ENCODE results near the gene VMP1.
A peak's percentile ranks its signal among the peaks of the same experiment; 100 is the strongest.

The VMP1 gene

GRCh38 chr17:59837308-59838051, 130.0 kb downstream of the VMP1 start:
- 0 out of 2 replicates have a peak, but pooled peaks cover 4% of the 10 kb centered on the region for H3K36me3 ChIP-seq (ENCODE audit: low read length)
- TF ChIP-seq CTCF (IDR thresholded peaks at IDR 0.05; ENCODE audit: insufficient read depth, low read length, poor library complexity, severe bottlenecking) = no peak
- TF ChIP-seq EZH2phosphoT487 (conservative IDR thresholded peaks at IDR 0.05; ENCODE audit: low read length) = no peak
- H2AFZ ChIP-seq (ENCODE audit: low read depth, low read length, severe bottlenecking) = no peak overlapping the region
- H3F3A ChIP-seq (ENCODE audit: insufficient read depth) = peaks cover 3% of the 10 kb centered on the region; the same call in 1 of the 2 replicates
- no peaks in the 10 kb centered on the region for H3K27me3 ChIP-seq (ENCODE audit: low read length)
- H3K4me2 ChIP-seq (ENCODE audit: low read depth, low read length, poor library complexity, severe bottlenecking) = peak overlapping the region; percentile 13
- no peaks in the 10 kb centered on the region for H3K79me2 ChIP-seq (ENCODE audit: insufficient read depth, low read length)
- H3K4me3 ChIP-seq (ENCODE audit: insufficient read depth, low read length, poor library complexity, severe bottlenecking) = no peak overlapping the region
- no peak overlapping the region for H3K27ac ChIP-seq (ENCODE audit: low read depth, low read length)
- no peaks in the 10 kb centered on the region for H4K20me1 ChIP-seq (ENCODE audit: low read depth, low read length)
- H3K9me3 ChIP-seq (ENCODE audit: insufficient read depth, low read length) = no peaks in the 10 kb centered on the region
- no peak overlapping the region for H3K9ac ChIP-seq (ENCODE audit: low read length)
- no peaks in the 10 kb centered on the region for H3K9me2 ChIP-seq (replicated peaks; ENCODE audit: insufficient read depth, low read length)

- H3K27me3 ChIP-seq (ENCODE audit: low read length) = no peaks in the 10 kb centered on the region
- no peak overlapping the region for H3K27ac ChIP-seq (ENCODE audit: low read depth, low read length)
- H3K36me3 ChIP-seq (ENCODE audit: low read length) = 0 out of 2 replicates have a peak, but pooled peaks cover 4% of the 10 kb centered on the region
- H3K9ac ChIP-seq (ENCODE audit: low read length) = no peak overlapping the region
- H3K9me3 ChIP-seq (ENCODE audit: insufficient read depth, low read length) = no peaks in the 10 kb centered on the region
- no peaks in the 10 kb centered on the region for H3K9me2 ChIP-seq (replicated peaks; ENCODE audit: insufficient read depth, low read length)
- no peaks in the 10 kb centered on the region for H4K20me1 ChIP-seq (ENCODE audit: low read depth, low read length)
- no peaks in the 10 kb centered on the region for H3K79me2 ChIP-seq (ENCODE audit: insufficient read depth, low read length)
- no peak for TF ChIP-seq EZH2phosphoT487 (conservative IDR thresholded peaks at IDR 0.05; ENCODE audit: low read length)
- no peak for TF ChIP-seq CTCF (IDR thresholded peaks at IDR 0.05; ENCODE audit: insufficient read depth, low read length, poor library complexity, severe bottlenecking)
- no peak overlapping the region for H3K4me3 ChIP-seq (ENCODE audit: insufficient read depth, low read length, poor library complexity, severe bottlenecking)
- peaks cover 3% of the 10 kb centered on the region; the same call in 1 of the 2 replicates for H3F3A ChIP-seq (ENCODE audit: insufficient read depth)
- peak overlapping the region; percentile 13 for H3K4me2 ChIP-seq (ENCODE audit: low read depth, low read length, poor library complexity, severe bottlenecking)
- no peak overlapping the region for H2AFZ ChIP-seq (ENCODE audit: low read depth, low read length, severe bottlenecking)
Observed at GRCh38 chr17:59838052-59838916, 130.8 kb downstream of the VMP1 start.

- Histone ChIP-seq H2AFZ (ENCODE audit: low read depth, low read length, severe bottlenecking) (no peak overlapping the region), H3K9ac (ENCODE audit: low read length) (no peak overlapping the region), H3K9me2 (replicated peaks; ENCODE audit: insufficient read depth, low read length) (no peaks in the 10 kb centered on the region), H3K27me3 (ENCODE audit: low read length) (no peaks in the 10 kb centered on the region), H3K79me2 (ENCODE audit: insufficient read depth, low read length) (no peaks in the 10 kb centered on the region), H3K4me3 (ENCODE audit: insufficient read depth, low read length, poor library complexity, severe bottlenecking) (no peak overlapping the region), H3K36me3 (ENCODE audit: low read length) (0 out of 2 replicates have a peak, but pooled peaks cover 4% of the 10 kb centered on the region), H3K4me2 (ENCODE audit: low read depth, low read length, poor library complexity, severe bottlenecking) (no peak overlapping the region), H4K20me1 (ENCODE audit: low read depth, low read length) (no peaks in the 10 kb centered on the region), H3K27ac (ENCODE audit: low read depth, low read length) (no peak overlapping the region), H3K9me3 (ENCODE audit: insufficient read depth, low read length) (no peaks in the 10 kb centered on the region), H3F3A (ENCODE audit: insufficient read depth) (peaks cover 2% of the 10 kb centered on the region)
- TF ChIP-seq EZH2phosphoT487 (conservative IDR thresholded peaks at IDR 0.05; ENCODE audit: low read length) (no peak), CTCF (IDR thresholded peaks at IDR 0.05; ENCODE audit: insufficient read depth, low read length, poor library complexity, severe bottlenecking) (no peak)
Observed at GRCh38 chr17:59839651-59840328, 132.3 kb downstream of the VMP1 start.
